ENCODE measurements around the gene DFFA.

DFFA gene

GRCh38 chr1:10446790-10447422, 25.4 kb downstream of the DFFA start:
- TF ChIP-seq CTCF (IDR thresholded peaks at IDR 0.05; ENCODE audit: low read depth, low read length), result no peak

GRCh38 chr1:10444795-10445397, 27.4 kb downstream of the DFFA start:
- TF ChIP-seq CTCF (IDR thresholded peaks at IDR 0.05; ENCODE audit: low read depth, low read length), result no peak
- no peak overlapping the region for H3K4me3 ChIP-seq (ENCODE audit: low read depth, low read length)

More at GRCh38 chr1:10446790-10447422, 25.4 kb downstream of the DFFA start:
- H3K4me3 ChIP-seq (ENCODE audit: low read depth, low read length), result no peak overlapping the region

GRCh38 chr1:10444248-10444647, 28.1 kb downstream of the DFFA start:
- H3K4me3 ChIP-seq (ENCODE audit: low read depth, low read length), result no peak overlapping the region
- no peak for TF ChIP-seq CTCF (IDR thresholded peaks at IDR 0.05; ENCODE audit: low read depth, low read length)

GRCh38 chr1:10440794-10441193, 31.5 kb downstream of the DFFA start:
- H3K4me3 ChIP-seq (ENCODE audit: low read depth, low read length), result no peak overlapping the region
- no peak for TF ChIP-seq CTCF (IDR thresholded peaks at IDR 0.05; ENCODE audit: low read depth, low read length)

GRCh38 chr1:10440305-10440704, 32.0 kb downstream of the DFFA start:
- H3K4me3 ChIP-seq (ENCODE audit: low read depth, low read length), result no peak overlapping the region
- TF ChIP-seq CTCF (IDR thresholded peaks at IDR 0.05; ENCODE audit: low read depth, low read length), result no peak

- no peak overlapping the region for H3K4me3 ChIP-seq (ENCODE audit: low read depth, low read length)
Observed at GRCh38 chr1:10438677-10439163, 33.6 kb downstream of the DFFA start.

More at GRCh38 chr1:10438677-10439163, 33.6 kb downstream of the DFFA start:
- TF ChIP-seq CTCF (IDR thresholded peaks at IDR 0.05; ENCODE audit: low read depth, low read length), result no peak

Data from WI38 (cell line).